Measurements from ENCODE around the gene SEMA3G.

- TF ChIP-seq CTCF (conservative IDR thresholded peaks at IDR 0.05; ENCODE audit: low read length) (no peak), EZH2phosphoT487 (IDR thresholded peaks at IDR 0.05; ENCODE audit: borderline replicate concordance) (no peak)
These were observed 43.9 kb downstream of the SEMA3G start for GRCh38 chr3:52401021-52401420.

Measured in Loucy (cell line).